Body of pancreas (tissue), 4 donors: ENCODE results near the gene TRAM2. TPM values are rescaled to one million over a fixed set of nuclear protein-coding genes. Genes with fewer than 3 reads are reported as not detected.
A peak's percentile ranks its signal among the peaks of the same experiment; 100 is the strongest.

ENCODE experiments used
- ATAC-seq: fragments of 150-250 bp; one replicate; pipeline ENCODE4 v1.9.1; 2016
- DNase-seq, 4 donors: peaks; one replicate each; pipeline ENCODE4 v3.0.0-alpha.2; 2019
- H3K27ac ChIP-seq, 4 donors: fragments of 200-600 bp; sonication (generic); 1 replicate in 3 of 4; 2 replicates in 1 of 4; pipeline versions ENCODE4 v1.5.1 to v1.6.1; 2016 to 2019; ENCODE audit warnings: mild to moderate bottlenecking in 1 of 4, mixed read lengths in 1 of 4, moderate library complexity in 1 of 4
- H3K27me3 ChIP-seq, 2 donors: fragments of 200-600 bp; sonication (generic); one replicate each; pipeline ENCODE4 v1.6.0; 2016; ENCODE audit warnings: mild to moderate bottlenecking in 1 of 2
- H3K36me3 ChIP-seq, 2 donors: fragments of 200-600 bp; sonication (generic); replicated peaks in 1 of 2; 2 replicates each; pipeline ENCODE4 v1.5.1; 2016; ENCODE audit warnings: low read depth in 2 of 2; ENCODE audit not compliant: insufficient read depth in 1 of 2
- H3K4me1 ChIP-seq: fragments of 200-600 bp; sonication (generic); one replicate; pipeline ENCODE4 v1.6.0; 2016
- H3K4me3 ChIP-seq, 2 donors: fragments of 200-600 bp; sonication (generic); 1 replicate in 1 of 2; 2 replicates in 1 of 2; pipeline ENCODE4 v1.5.1; 2016 to 2019
- H3K9me3 ChIP-seq, 3 donors: fragments of 200-600 bp; sonication (generic); 1 replicate in 2 of 3; 2 replicates in 1 of 3; pipeline ENCODE4 v1.5.1; 2016
- POLR2A ChIP-seq, 3 donors: fragments of 450-650 bp; IDR thresholded peaks; one replicate each; pipeline ENCODE4 v1.6.1; 2016; ENCODE audit warnings: antibody characterized with exemption in 3 of 3, mild to moderate bottlenecking in 2 of 3
- WGBS, 2 donors: methylation state at CpG; one replicate each; pipeline ENCODE4 v1.1.5; 2017; 5-methylcytosine and 5-hydroxymethylcytosine counted together
- intact Hi-C: fragments of 100-400 bp; cut with DNase I; formaldehyde crosslinking; loops from one replicate; pipeline ENCODE4 v1.15.1; 2023
- total RNA-seq, 2 donors: library from RNA; depleted of rRNA; stranded (reverse); fragments of >200 nt; gene quantifications; one replicate each; pipeline ENCODE4 v1.1.0, GENCODE V29; 2016
- TF ChIP-seq, protein P1 (sequence below), 7 experiments: fragments of 450-650 bp in 4 of 7; fragments of 200-600 bp in 3 of 7; sonication (generic) in 3 of 7; IDR thresholded peaks; one replicate each; pipeline ENCODE4 v1.5.1; 2016 to 2019; ENCODE audit warnings: antibody characterized with exemption in 7 of 7

TRAM2 gene
- total RNA-seq, 2 donors from 2014 or later, result 6.7 to 7.9 TPM

DNA sequence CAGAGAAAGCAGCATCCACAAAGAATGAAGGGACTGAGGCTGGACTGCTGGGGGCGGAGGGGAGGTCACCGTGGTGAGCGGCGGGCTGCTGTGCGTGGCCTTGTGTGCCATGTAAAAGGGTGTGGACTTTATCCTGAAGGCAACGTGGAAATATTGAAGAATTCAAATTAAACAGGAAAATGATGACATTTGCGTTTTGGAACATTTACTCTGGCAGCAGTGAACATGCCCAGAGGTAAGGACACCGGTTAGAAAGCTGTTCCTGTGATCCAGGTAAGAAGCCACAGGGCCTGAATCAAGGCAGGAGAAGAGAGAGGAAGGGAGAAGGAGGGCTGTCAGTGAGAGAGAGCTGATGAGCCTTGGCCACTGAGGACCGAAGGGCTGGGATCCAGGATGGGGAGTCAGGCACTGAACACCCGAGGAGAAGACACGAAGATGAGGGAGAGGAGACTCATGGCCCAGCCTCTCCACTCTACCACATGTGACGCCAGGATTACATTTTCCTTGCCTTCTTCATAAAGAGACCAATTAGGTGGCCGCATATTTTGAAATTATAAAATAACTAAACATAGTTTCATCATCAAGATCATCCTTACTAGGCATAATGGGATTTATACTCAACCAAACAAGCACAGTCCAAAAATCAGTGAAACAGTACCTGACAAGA, 58.4 kb downstream of the TRAM2 start:
- no peak overlapping the region for H3K4me3 ChIP-seq
- H3K9me3 ChIP-seq, result no peaks in the 10 kb centered on the region
- intact Hi-C loops, result no loop called here
- H3K36me3 ChIP-seq, result no peaks in the 10 kb centered on the region
- peaks cover 19% of the 10 kb centered on the region for H3K4me1 ChIP-seq
- ATAC-seq (no peak), DNase-seq (no peak)
- TF ChIP-seq, protein P1, sequence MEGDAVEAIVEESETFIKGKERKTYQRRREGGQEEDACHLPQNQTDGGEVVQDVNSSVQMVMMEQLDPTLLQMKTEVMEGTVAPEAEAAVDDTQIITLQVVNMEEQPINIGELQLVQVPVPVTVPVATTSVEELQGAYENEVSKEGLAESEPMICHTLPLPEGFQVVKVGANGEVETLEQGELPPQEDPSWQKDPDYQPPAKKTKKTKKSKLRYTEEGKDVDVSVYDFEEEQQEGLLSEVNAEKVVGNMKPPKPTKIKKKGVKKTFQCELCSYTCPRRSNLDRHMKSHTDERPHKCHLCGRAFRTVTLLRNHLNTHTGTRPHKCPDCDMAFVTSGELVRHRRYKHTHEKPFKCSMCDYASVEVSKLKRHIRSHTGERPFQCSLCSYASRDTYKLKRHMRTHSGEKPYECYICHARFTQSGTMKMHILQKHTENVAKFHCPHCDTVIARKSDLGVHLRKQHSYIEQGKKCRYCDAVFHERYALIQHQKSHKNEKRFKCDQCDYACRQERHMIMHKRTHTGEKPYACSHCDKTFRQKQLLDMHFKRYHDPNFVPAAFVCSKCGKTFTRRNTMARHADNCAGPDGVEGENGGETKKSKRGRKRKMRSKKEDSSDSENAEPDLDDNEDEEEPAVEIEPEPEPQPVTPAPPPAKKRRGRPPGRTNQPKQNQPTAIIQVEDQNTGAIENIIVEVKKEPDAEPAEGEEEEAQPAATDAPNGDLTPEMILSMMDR (IDR thresholded peaks at IDR 0.05), result no peak
- no peak for TF ChIP-seq POLR2A (IDR thresholded peaks at IDR 0.05)
- 86 to 87% methylated on average over 13 of the region's 13 CpGs for WGBS, 2 donors
- peak overlapping the region in 3 of 4 donors; percentile 72 to 91 (median 74) for H3K27ac ChIP-seq
- no peaks in the 10 kb centered on the region for H3K27me3 ChIP-seq

DNA sequence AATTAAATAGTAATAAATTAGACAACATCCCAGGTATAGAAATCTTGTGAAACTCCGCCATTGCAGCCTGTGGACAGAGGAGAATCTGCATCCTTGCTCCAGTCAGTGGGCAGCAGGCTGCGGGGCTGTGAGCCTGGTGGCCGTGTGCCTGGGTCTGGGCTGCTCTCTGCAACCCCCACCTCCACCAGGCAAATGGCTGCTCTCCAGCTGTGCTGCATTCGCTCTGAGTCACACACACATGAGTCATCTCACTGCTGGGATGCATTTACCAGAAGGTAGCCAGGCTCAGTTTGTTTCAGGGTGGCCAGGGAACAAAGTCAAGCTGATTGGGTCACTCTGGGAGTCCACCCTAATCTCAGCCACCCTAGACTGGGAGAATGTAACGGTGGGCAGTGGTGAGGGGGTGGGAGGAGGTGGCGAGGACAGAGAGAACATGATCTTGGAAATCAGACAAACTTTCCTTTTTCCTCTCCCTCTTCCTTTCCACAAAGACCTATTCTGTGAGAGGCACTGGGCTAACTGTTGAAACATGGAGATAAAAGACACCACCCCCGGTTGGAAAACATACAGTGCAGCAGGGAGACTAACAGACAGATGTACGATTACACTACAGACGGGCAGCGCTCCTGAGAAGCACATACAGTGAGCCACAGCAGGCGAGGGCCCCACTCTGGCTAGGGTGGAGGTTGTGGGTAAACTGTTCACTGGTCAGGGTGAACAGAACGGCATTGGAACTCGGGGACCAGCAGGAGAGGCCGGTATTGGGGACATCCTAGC, 59.2 kb downstream of the TRAM2 start:
- ATAC-seq, result peak; percentile 90
- intact Hi-C loops, result no loop called here

DNA sequence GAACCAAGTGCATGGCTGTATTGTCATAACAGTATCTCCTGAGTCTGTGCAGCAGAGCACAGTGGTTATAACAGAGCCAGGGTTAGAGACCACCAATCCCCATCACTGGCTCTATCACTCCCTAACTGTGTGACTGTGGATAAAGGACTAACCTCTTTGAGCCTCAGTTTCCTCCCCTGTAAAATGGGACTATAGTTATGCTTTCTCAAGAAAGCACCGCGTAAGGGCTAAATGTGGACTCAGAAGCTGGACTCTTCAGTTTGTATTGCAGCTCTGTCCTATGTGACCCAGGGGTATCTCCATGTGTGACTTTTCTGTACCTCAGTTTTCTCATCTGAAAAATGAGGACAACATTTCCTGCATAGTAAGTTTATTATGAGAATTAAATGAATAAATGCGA, 59.9 kb downstream of the TRAM2 start:
- peaks cover 14% of the 10 kb centered on the region for H3K4me1 ChIP-seq
- H3K9me3 ChIP-seq, result no peaks in the 10 kb centered on the region
- DNase-seq (no peak), ATAC-seq (no peak)
- intact Hi-C loops, result no loop called here
- no peaks in the 10 kb centered on the region for H3K27me3 ChIP-seq
- WGBS, 2 donors, result 98 to 99% methylated on average over 3 of the region's 3 CpGs
- no peaks in the 10 kb centered on the region for H3K36me3 ChIP-seq
- no peak overlapping the region for H3K27ac ChIP-seq
- no peak overlapping the region for H3K4me3 ChIP-seq
- no peak for TF ChIP-seq POLR2A (IDR thresholded peaks at IDR 0.05)
- TF ChIP-seq, protein P1 (IDR thresholded peaks at IDR 0.05), result no peak

More for the DNA sequence above, 59.2 kb downstream of the TRAM2 start:
- Histone ChIP-seq H3K4me1 (peaks cover 17% of the 10 kb centered on the region), H3K27me3 (no peaks in the 10 kb centered on the region), H3K4me3 (no peak overlapping the region), H3K36me3 (no peaks in the 10 kb centered on the region), H3K9me3 (no peaks in the 10 kb centered on the region), H3K27ac (peak overlapping the region; percentile 11 to 91 (median 73))
- WGBS, 2 donors, result 68 to 69% methylated on average over 13 of the region's 14 CpGs
- peak in 2 of 3 donors; percentile 16 to 22 for TF ChIP-seq POLR2A (IDR thresholded peaks at IDR 0.05)
- TF ChIP-seq, protein P1 (IDR thresholded peaks at IDR 0.05), result no peak
- peak; percentile 66 to 92 (median 74) for DNase-seq

DNA sequence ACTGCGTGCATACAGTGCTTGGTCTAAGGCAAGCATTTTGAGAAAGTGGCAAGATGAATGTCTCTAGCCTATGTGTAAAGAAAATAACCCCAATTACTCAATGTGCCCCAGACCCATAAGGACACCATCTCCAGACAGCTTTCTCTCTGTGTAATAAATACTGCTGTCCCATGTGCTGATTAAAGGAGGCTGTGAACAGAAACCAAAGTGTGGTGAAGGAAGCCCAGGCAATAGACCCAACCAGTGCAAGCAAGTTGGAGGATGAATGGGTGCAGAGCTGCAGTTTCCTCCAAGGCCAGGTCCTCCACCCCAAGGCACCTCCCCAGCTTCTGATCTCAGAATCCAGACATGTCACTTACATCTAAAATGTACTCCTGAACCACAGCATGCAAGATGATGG, 60.6 kb downstream of the TRAM2 start:
- intact Hi-C loops, result no loop called here
- ATAC-seq (no peak), DNase-seq (no peak)
- TF ChIP-seq, protein P1 (IDR thresholded peaks at IDR 0.05), result no peak
- no peak for TF ChIP-seq POLR2A (IDR thresholded peaks at IDR 0.05)
- Histone ChIP-seq H3K4me3 (no peak overlapping the region), H3K9me3 (no peaks in the 10 kb centered on the region), H3K27me3 (no peaks in the 10 kb centered on the region), H3K36me3 (no peaks in the 10 kb centered on the region), H3K27ac (no peak overlapping the region), H3K4me1 (peaks cover 11% of the 10 kb centered on the region)
- WGBS, 2 donors, result 94 to 95% methylated on average over 1 of the region's 1 CpG
